SK-N-SH treated with all-trans-retinoic acid at 6 μM for 48 hours (cell line): ENCODE data around the gene AAR2.

Source experiments
- ATAC-seq: fragments of 200-7000 bp; cut with Tn5 transposase; 3 replicates; pipeline ENCODE4 v1.9.1; 2020; ENCODE audit warnings: mild to moderate bottlenecking, moderate library complexity
- ARNTL ChIP-seq: fragments of 450-650 bp; formaldehyde crosslinking; IDR thresholded peaks from 2 replicates; pipeline ENCODE4 v1.5.0; 2020; ENCODE audit warnings: low read depth, mild to moderate bottlenecking, moderate library complexity, borderline replicate concordance
- BACH2 ChIP-seq: fragments of 250-450 bp; sonication (Bioruptor Pico); IDR thresholded peaks from 2 replicates; pipeline ENCODE4 v1.9.0; 2021; ENCODE audit warnings: mild to moderate bottlenecking, borderline replicate concordance
- CSDC2 ChIP-seq: fragments of 250-450 bp; sonication (Bioruptor Pico); IDR thresholded peaks from 2 replicates; pipeline ENCODE4 v1.5.0; 2020; ENCODE audit warnings: mild to moderate bottlenecking, moderate library complexity
- ESRRG ChIP-seq: fragments of 250-450 bp; sonication (Bioruptor Pico); IDR thresholded peaks from 2 replicates; pipeline ENCODE4 v1.6.1; 2021; ENCODE audit warnings: mild to moderate bottlenecking
- ISL1 ChIP-seq: fragments of 250-450 bp; sonication (Bioruptor Pico); IDR thresholded peaks from 2 replicates; pipeline ENCODE4 v2.1.2; 2022; ENCODE audit warnings: mild to moderate bottlenecking, moderate library complexity
- OSR1 ChIP-seq: fragments of 250-450 bp; sonication (Bioruptor Pico); IDR thresholded peaks from 2 replicates; pipeline ENCODE4 v1.8.0; 2022; ENCODE audit warnings: moderate library complexity, mild to moderate bottlenecking, inconsistent platforms
- PPARA ChIP-seq: fragments of 250-450 bp; sonication (Bioruptor Pico); IDR thresholded peaks from 2 replicates; pipeline ENCODE4 v1.5.0; 2020; ENCODE audit warnings: mild to moderate bottlenecking, borderline replicate concordance
- RARB ChIP-seq: fragments of 250-450 bp; sonication (Bioruptor Pico); IDR thresholded peaks from 2 replicates; pipeline ENCODE4 v1.8.0; 2021; ENCODE audit warnings: mild to moderate bottlenecking, moderate library complexity
- TOX ChIP-seq: fragments of 250-450 bp; sonication (Bioruptor Pico); IDR thresholded peaks from 2 replicates; pipeline ENCODE4 v1.8.0; 2021; ENCODE audit warnings: mild to moderate bottlenecking, moderate library complexity, borderline replicate concordance
- TSHZ2 ChIP-seq: fragments of 250-450 bp; sonication (Bioruptor Pico); IDR thresholded peaks from 2 replicates; pipeline ENCODE4 v1.5.0; 2020; ENCODE audit warnings: mild to moderate bottlenecking, moderate library complexity
- ZC3H10 ChIP-seq: fragments of 250-450 bp; sonication (Bioruptor Pico); IDR thresholded peaks from 2 replicates; pipeline ENCODE4 v1.5.1; 2021; ENCODE audit warnings: mild to moderate bottlenecking, moderate library complexity
- ZFP30 ChIP-seq: fragments of 450-650 bp; formaldehyde crosslinking; IDR thresholded peaks from 2 replicates; pipeline ENCODE4 v1.5.0; 2022; ENCODE audit warnings: mild to moderate bottlenecking, moderate library complexity
- ZNF565 ChIP-seq: fragments of 450-650 bp; formaldehyde crosslinking; conservative IDR thresholded peaks from 2 replicates; pipeline ENCODE4 v1.5.0; 2020; ENCODE audit warnings: low read depth, mild to moderate bottlenecking, moderate library complexity
- ZNF70 ChIP-seq: fragments of 450-650 bp; formaldehyde crosslinking; IDR thresholded peaks from 2 replicates; pipeline ENCODE4 v1.5.0; 2020; ENCODE audit warnings: mild to moderate bottlenecking, moderate library complexity
- TF ChIP-seq, protein P1 (sequence below): fragments of 250-450 bp; sonication (Bioruptor Pico); IDR thresholded peaks from 2 replicates; pipeline ENCODE4 v1.8.0; 2020; ENCODE audit warnings: mild to moderate bottlenecking, moderate library complexity, borderline replicate concordance
- TF ChIP-seq, protein P2 (sequence below): fragments of 250-450 bp; sonication (Bioruptor Pico); IDR thresholded peaks from 2 replicates; pipeline ENCODE4 v1.5.1; 2021; ENCODE audit warnings: mild to moderate bottlenecking, moderate library complexity
- TF ChIP-seq, protein P3 (sequence below): fragments of 250-450 bp; sonication (Bioruptor Pico); IDR thresholded peaks from 2 replicates; pipeline ENCODE4 v1.5.1; 2020; ENCODE audit warnings: low read depth, mild to moderate bottlenecking, moderate library complexity

The AAR2 gene

GRCh38 chr20:36193977-36194712, 42.1 kb upstream of the AAR2 start:
- TF ChIP-seq RARB (CRISPR knock-in tag) (no peak), TSHZ2 (CRISPR knock-in tag) (no peak), BACH2 (CRISPR knock-in tag) (no peak), OSR1 (no peak), ZFP30 (CRISPR knock-in tag) (no peak), CSDC2 (CRISPR knock-in tag) (no peak), PPARA (CRISPR knock-in tag) (no peak)
- TF ChIP-seq, protein P1, sequence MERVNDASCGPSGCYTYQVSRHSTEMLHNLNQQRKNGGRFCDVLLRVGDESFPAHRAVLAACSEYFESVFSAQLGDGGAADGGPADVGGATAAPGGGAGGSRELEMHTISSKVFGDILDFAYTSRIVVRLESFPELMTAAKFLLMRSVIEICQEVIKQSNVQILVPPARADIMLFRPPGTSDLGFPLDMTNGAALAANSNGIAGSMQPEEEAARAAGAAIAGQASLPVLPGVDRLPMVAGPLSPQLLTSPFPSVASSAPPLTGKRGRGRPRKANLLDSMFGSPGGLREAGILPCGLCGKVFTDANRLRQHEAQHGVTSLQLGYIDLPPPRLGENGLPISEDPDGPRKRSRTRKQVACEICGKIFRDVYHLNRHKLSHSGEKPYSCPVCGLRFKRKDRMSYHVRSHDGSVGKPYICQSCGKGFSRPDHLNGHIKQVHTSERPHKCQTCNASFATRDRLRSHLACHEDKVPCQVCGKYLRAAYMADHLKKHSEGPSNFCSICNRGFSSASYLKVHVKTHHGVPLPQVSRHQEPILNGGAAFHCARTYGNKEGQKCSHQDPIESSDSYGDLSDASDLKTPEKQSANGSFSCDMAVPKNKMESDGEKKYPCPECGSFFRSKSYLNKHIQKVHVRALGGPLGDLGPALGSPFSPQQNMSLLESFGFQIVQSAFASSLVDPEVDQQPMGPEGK (CRISPR knock-in tag) = no peak
- ATAC-seq = no peak

DNA sequence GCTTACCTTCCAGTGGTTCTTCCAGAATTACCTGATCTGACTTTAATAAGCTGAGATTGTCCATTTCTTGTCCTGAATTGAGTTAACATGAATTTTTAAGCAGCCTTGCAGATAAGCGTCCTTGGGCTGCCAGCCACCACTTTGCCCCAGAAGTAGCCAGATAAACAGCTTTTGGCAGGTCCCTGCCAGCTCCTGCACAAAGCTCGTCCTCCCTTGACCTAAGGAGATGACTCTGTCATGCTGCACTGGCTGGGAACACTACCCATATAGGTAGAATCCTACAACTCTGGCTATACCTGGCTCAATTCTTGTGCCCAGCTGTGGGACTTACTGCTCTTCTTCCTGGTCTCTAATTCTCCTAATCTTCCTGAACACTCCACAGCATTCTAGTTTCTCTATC, 39.6 kb upstream of the AAR2 start:
- TF ChIP-seq, protein P2, sequence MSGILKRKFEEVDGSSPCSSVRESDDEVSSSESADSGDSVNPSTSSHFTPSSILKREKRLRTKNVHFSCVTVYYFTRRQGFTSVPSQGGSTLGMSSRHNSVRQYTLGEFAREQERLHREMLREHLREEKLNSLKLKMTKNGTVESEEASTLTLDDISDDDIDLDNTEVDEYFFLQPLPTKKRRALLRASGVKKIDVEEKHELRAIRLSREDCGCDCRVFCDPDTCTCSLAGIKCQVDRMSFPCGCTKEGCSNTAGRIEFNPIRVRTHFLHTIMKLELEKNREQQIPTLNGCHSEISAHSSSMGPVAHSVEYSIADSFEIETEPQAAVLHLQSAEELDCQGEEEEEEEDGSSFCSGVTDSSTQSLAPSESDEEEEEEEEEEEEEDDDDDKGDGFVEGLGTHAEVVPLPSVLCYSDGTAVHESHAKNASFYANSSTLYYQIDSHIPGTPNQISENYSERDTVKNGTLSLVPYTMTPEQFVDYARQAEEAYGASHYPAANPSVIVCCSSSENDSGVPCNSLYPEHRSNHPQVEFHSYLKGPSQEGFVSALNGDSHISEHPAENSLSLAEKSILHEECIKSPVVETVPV (CRISPR knock-in tag) = no peak
- TF ChIP-seq CSDC2 (CRISPR knock-in tag) (no peak), ESRRG (CRISPR knock-in tag) (no peak), OSR1 (no peak), ARNTL (CRISPR knock-in tag) (no peak), ZNF70 (no peak)
- TF ChIP-seq, protein P3, sequence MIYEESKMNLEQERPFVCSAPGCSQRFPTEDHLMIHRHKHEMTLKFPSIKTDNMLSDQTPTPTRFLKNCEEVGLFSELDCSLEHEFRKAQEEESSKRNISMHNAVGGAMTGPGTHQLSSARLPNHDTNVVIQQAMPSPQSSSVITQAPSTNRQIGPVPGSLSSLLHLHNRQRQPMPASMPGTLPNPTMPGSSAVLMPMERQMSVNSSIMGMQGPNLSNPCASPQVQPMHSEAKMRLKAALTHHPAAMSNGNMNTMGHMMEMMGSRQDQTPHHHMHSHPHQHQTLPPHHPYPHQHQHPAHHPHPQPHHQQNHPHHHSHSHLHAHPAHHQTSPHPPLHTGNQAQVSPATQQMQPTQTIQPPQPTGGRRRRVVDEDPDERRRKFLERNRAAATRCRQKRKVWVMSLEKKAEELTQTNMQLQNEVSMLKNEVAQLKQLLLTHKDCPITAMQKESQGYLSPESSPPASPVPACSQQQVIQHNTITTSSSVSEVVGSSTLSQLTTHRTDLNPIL (CRISPR knock-in tag) = no peak
- ATAC-seq = no peak

DNA sequence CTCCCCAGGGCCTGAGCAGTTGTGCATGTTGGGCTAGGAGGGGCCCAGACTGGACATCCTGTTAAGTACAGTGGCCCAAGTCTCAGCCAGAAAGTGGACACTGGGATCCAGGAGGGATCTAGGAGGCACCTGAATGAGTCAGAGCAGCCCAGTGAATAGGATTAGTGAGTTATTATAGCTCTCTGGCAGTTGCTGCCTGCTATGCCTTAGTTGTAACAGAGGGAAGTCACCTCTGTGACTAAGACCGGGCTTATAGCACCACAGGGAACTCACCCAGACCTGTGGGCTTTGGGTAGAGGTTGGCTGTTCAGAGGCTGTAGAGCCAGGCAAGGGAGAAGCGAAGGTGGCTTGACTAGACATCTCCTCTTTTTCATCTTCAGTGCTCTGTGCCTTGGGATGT, 39.0 kb upstream of the AAR2 start:
- TF ChIP-seq PPARA (CRISPR knock-in tag) = no peak
- no peak for TF ChIP-seq TOX (CRISPR knock-in tag)
- no peak for TF ChIP-seq ZNF70
- no peak for TF ChIP-seq ESRRG (CRISPR knock-in tag)
- TF ChIP-seq, protein P1 (CRISPR knock-in tag) = no peak
- TF ChIP-seq ISL1 (CRISPR knock-in tag) = no peak
- TF ChIP-seq, protein P2 (CRISPR knock-in tag) = no peak
- TF ChIP-seq ZC3H10 (CRISPR knock-in tag) = no peak
- no peak for TF ChIP-seq ZFP30 (CRISPR knock-in tag)
- TF ChIP-seq BACH2 (CRISPR knock-in tag) = no peak
- TF ChIP-seq ZNF565 (CRISPR knock-in tag) = no peak
- no peak for ATAC-seq
